CD4-positive, alpha-beta T cell treated with Interleukin-17A for 4 hours (primary cell): Measurements from ENCODE around the gene JTB.
A peak's percentile ranks its signal among the peaks of the same experiment; 100 is the strongest.

Source experiments
- DNase-seq: peaks from one replicate; pipeline ENCODE4 v3.0.0-alpha.2; 2020; ENCODE audit warnings: mixed read lengths

The JTB gene

DNA sequence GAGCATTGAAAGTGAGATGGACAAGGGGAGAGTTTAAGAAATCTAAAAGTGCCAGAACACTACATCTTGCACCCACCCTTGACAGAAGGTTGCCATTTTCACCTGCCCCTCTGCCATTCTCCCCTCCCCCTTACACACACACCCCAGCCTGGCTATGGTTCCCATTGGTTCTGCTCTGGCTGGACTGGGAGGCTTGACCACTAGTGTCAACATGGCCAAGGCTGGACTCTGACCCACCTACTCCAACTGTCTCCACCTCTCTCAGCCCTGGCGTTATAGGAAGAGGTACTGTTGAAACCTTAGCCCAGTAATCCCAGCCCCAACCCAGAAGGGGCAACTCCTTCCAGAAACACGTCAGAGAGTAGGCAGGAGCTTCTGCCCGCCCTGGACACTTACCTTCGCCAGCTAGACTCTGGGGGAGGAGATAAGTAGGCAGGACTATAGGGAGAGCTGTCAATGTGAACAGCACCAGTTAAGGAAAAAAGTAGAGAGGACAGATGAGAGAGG lies 23.6 kb downstream of the JTB start:
- DNase-seq, result no peak

DNA sequence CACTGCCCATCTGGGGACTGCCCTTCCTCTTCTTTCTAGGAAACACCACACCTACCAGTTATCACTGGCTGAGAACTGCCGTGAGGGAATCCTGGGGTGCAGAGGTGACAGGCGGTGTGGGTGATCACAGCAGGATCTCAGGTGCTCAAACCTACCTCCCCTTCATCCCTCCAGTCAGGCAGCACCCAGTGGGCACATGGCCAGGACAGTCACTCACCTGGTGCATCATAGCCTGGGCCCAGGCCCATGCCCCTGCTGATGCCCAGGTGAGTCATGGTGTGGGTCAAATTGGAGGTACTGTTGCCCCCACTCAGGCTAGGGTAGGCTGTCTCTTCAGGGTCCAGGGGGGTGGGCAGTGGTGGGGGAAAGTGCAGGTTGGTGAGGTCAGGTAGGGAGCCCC lies 25.7 kb downstream of the JTB start:
- no peak for DNase-seq

DNA sequence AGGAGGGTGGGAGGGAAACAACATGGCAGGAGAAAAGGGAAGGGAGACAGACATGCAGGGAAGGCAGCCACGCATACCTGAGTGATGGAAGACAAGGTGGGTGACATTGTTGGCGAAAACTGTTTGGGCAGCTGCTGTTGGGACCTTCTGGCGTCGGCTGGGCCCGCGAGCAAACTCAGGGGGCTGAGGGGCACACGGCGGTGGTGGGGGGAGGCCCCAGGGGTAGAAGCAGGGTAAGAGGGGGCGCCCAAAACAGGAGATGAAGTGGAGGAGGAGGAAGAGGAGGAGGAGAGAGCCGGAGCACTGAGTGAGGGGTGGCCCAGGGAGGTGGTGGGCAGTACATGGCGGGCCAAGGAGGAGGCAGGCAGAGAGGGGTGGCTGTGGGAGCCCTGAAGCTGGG lies 26.3 kb downstream of the JTB start:
- DNase-seq, result no peak

DNA sequence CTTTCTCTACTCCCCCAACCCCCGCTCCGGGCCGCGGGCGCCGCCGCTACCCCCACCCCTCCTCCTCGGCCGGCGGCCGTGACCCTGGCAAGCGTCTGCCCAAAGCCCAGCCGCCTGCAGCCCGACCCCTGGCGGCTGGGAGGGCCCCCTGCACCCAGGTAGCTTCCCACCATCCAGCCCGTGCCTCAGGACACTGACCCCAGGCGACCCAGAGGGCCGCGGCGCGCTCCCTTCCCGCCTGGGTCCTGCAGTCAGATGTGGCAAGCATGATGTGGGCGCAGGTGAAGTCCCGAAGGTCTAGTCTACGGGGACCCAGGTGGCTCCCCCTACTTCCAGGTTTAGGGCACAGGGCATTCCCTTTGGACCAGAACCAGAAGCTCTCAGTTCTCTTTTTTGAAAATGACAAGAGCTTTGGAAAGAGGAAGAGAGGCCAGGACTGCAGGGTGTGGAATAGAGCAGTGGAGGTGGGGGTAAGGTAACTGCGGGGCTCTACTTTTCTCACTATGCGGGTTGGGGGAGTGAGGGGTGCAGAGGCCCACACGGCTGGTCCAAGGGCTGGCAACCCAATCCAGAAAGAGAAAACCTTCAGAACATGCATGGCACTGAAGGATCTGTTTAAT lies 30.7 kb downstream of the JTB start, which contains the start of gene DENND4B:
DENND4B (minus strand) TSS at position 97 of the 620 bp plus-strand sequence. CDS start 2,344 bp downstream, outside the sequence.
- peak; percentile 81 for DNase-seq

DNA sequence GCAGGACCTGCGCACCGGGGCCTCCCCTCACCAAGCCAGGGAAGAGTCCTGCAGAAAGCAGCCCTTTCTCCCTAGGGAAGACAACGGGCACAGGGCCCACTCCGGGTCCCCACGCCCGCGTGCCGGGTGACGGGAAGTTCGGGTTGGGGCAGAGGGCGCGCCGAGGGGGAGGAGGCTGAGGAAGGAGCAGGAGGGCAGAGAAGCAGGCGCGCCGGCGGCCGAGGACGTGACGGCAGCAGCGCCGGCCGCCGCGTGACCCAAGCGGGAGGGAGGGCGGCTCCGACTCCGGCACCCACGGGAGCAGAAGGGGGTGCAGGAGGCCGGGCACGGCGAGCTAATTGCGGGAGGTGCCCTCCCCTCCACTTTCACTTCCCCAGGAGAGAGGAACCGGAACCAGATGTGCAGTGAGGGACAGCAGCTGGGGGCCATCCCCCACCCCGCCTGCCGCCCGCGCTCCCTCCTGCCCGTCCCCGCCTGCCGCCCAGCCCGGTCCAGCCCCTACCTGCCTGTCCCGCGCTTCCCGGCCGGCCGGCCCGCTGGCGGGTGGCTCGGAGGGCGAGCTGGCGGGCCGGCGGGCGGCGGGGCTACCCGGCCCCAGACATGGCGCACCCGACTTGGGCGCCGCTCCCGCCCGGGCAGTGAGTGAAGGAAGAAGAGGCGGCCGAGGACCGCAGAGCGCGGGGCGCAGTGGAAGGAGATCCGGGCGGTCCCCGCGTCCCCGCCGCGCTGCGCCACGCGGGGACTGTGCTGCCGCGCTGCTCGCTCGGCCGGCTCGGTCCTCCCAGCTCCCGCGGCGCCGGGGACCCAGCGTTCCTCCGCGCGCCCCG lies 31.5 kb downstream of the JTB start:
- peak; percentile 77 for DNase-seq

DNA sequence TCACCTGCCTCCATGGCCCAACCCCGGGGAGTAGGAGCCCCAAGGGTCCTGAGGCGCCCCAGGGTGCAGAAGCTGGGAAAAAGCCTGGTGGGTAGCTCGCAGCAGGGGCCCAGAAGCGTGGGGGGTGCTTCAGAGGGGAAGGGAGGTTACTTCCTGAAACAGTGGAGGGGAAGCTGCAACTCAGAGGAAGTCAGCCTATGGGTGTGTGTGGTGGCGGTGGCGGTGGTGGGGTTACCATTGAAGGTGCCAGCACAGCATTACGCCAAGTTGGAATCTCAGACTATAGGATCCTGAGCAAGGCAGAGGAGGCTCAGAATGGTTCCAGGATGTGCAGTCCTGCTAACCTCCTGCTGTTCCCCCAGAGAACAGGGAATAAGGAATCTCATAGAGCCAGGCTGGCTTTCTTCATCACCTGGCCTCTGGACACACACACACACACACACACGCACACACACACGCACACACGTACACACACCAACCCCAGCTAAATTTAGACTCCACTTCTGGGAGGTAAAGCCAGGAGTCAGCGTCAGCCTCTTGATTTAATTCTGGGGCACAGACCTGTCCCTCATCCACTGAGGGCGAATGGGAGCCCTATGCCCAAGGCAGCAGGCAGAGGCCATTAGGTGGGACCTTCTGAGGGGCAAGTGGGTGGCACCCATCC lies 32.2 kb downstream of the JTB start:
- DNase-seq, result peak; percentile 82

DNA sequence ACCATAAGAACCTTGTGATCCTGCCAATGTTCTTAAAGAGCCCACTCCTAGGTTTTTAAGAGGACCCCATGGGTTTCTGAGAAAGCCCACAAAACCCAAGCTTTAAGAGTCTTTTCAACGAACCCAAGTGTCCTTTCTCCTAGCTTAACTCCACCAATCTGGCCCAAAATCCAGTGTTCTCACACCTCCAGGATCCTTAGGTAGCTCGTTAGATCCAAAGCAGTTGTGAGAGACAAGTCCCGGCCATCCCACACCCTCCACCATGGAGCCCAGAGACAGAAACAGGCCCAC lies 32.7 kb downstream of the JTB start:
- no peak for DNase-seq

DNA sequence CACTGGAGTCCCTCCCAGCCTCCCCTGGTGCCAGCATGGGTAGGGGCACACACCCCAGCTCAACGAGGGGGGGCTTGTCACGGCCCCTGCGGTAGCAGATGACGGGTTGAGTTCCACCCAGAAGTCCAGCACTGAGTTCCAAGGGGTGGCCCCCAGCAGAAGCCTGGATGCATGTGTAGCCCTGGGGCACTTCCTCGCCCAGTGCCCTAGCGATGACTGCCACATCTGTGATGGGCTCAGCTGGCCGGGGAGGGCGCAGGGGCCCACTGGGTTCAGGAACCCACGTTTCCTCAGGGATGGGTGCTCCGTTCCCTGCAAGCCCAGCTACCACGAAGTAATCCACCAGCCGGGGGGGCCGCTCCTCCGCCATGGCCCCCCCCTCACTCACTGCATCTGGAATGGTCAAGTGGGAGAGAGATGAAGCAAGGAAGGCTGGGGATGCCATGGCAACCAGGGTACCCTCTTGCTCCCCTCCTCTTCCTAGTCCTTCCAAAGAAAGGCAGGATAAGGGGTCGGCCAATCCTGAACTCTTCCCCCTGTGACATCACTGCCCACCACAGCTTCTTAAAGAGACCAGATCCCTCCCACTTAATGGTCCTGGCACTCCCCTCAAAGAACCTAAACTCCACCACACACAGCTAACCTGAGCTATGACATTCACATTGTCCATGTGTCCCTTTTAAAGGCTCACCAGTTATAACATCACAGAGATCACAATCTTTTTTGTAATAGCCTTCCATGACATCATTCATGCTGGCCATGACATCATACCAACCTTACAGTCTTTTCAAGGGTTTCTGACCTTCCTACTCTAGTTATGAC lies 33.3 kb downstream of the JTB start:
- no peak for DNase-seq

DNA sequence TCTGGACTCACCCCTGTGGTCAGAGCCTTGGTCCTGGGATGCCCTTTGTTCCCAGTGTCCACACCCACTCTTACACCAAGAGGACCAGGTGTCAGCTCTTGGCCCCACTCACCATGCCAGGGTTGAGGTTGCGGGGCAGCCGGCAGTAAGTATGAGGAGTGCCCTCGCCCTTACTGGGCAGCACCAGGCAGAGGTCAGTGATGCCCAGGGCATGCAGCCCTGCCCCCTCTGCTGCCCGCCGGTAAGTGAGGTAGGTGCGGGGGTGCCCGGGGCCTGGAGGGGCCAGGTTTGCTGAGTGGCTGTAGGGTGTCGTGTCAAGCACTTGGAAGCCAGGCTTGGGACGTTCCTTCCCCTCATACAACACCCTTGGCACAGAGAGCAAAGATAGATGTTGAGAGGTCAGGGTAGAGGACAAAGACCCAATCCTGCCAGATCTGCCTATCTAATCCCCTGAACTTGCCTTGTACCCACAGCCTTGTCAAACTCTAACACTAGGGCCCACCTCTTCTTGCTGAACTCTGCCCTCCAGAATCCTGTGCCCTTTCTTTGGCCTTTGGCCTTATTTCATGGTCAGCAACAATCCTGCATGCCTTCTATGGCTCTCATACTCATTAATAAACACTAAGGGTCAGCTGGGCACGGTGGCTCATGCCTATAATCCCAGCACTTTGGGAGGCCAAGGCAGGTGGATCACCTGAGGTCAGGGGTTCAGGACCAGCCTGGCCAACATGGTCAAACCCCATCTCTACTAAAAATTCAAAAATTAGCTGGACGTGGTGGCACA lies 34.5 kb downstream of the JTB start:
- no peak for DNase-seq

DNA sequence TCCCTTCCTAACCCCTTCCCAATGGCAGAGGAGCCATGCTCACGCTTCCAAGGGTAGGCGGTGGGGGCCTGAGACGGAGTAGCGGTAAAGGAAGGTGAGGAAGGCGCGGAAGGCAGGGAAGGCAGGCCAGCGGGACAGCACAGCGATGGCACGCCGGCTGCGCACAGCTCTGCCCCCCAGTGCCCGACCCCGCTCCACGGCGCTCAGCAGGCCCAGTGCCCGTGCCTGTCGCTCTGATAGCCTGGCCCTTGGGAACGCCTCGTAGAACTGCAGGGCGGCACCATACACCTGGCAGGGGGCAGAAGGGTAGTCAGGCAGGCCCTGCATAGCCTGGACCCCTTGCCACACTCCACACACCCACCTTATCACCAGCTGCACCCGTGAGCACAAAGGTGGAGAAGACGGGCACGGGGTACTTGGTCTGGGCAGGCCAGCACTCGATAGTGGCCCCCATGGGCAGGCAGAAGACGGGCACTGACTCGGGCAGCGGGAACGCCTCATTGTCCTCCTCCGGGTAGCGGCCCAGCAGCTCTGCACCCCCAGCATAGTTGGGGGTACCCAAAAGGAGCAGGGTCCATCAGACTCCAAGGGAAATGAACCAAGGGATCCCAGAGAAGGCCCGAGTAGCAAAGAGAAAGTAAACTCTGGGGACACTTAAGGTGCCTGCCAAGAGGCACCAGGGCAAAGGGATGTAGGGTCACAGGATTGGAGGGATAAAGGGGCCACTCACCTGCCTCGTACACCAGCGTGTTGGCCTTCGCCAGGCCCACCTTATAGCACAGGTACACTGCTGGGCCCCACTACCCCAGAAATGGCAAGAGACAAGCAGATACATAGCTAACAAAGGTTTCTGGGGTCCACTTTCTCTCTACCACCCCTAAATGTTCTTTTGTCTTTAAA lies 35.4 kb downstream of the JTB start:
- no peak for DNase-seq

DNA sequence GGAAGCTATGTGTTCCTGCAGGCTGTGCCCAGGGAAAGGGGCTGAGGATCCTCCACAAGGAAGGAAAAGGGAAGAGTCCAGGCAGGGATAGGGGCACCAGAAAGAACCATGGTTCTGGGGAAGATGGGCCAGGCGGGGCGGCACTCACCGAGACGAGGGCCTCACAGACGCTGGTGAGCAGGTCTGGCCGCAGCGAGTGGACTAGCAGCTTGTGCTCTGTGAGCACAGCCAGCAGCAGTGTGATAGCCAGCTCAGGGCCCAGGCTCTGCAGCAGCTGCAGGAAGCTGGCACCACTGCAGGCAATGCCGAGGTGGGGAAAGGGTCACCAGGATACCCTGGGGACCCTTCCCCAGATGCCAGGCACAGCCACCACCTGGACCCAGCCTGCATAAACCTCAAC lies 36.7 kb downstream of the JTB start:
- no peak for DNase-seq

DNA sequence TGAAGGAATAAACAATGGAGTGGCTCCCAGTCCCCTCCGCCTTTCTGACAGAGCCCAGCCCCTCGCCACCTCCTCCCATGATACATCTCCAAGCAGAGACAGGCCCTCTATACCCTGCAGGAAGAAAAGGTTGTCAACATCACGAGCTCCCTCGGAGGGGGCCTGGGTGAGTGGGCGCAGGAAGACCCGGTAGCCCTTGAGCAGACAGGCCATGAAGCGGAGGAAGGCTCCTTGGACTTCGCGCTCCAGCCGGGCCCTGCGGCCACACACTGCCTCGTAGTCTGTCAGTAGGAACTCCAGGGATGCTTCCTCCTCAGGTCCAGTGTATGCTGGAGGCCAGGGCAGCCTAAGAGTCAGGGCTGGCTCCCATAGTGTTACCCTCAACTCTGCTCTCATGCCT lies 38.0 kb downstream of the JTB start:
- DNase-seq, result no peak

DNA sequence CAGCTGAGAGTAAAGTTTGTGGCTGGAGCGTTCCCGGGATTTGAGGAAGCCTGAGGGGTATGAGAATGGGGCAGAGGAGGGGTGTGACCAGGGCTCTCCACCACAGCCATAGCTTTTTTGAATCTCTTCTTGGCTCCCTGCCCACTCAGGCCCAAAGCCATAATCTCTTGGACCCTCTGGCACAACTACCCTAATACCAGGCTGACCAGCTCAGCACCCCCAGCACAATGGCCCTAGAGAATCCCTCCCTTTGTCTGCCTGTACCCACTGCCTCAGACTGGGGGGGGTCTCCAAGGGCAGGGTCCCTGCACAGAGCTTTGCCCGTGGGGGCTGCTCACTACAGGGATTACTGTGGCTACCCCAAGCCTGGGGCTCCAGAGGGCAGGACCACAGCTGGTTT lies 38.5 kb downstream of the JTB start:
- no peak for DNase-seq

DNA sequence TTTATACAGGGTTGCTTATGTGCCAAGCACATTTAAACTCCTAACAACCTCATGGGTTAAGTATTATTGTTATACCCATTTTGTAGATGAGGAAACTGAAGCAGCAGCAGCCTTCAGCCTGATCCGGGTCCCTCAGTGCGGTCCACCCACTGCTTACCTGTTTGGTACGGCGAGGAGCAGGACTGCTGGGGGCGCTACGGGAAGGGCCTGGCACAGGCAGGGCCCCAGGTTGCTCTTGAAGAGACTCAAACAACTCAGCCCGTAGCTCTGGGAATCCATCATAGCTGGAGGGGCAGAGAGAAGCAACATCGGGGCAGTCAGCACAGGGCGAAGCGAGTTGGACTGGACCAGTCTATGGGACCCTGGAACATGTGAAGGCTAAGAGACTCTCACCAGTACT lies 40.1 kb downstream of the JTB start:
- DNase-seq, result no peak

DNA sequence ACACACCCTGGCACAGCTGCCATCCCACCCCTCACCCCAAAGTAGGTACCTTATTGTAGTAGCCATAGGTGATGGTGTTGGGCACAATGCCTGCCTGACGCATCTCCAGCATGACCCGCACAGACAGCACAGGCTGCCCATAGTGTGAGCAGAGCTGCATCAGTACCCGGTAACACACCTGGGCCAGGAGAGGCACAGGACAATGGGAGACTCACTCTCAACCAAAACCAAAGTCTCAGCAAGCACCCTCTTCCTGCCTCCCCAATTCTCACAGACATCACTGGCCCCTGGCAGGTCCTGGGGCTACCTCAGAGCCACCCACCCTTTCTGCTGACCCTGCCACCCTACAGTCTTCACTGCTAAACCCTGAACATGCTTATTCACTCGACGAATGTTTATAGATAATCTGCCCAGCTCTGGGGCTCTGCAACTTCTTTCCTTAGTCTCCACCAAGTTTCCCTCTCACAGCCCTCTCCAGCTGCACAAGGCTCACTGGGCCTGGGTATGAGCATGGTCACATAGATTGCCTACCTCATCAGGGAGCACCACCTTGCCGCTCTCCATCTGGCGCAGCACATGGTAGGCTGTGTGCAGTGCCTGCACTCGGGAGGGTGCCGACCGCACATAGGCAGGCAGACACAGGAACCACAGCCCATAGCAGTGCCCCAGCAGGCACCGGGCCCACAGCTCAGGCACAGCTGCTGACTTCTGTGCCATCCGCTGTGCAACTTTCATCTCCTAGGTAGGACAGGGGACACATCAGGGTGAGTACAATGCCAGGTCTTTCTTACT lies 41.3 kb downstream of the JTB start:
- no peak for DNase-seq

DNA sequence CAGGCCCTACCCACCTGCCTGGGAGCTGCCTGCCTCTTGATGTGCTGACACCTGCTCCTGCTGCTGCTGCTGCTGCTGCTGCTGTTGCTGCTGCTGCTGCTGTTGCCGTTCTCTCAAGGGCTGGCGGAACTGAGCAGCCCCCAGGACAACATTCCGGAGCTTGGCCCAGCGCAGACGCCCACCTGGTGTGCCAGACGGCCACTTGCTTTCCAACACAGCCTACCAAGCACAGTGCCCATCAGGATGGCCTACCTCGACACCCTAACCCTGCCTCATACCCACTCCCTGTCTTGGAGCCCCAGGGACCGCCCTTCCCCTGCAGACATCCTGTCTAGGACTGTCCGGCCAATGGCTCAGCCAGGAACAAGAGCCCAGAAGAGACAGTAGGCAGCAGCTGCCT lies 42.7 kb downstream of the JTB start:
- DNase-seq, result no peak

DNA sequence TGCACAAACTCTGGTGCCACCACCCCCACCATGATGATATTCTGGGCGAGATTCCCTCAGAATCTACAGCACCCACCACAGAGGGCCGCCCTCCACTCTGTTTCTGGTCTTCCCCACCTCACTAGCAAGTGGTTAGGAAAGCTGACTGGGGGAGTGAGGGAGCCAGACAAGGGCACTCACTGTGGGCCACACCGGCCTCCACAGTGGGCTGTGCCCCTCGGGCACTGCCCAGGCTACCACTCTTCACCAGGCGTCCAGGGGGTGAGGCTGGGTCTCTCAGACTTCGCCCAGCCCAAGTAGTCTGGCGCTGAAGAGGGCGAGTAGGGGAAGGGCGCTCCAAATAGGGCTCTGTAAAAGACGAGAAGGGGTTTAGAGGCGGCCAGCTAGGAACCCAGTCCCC lies 43.5 kb downstream of the JTB start:
- no peak for DNase-seq

DNA sequence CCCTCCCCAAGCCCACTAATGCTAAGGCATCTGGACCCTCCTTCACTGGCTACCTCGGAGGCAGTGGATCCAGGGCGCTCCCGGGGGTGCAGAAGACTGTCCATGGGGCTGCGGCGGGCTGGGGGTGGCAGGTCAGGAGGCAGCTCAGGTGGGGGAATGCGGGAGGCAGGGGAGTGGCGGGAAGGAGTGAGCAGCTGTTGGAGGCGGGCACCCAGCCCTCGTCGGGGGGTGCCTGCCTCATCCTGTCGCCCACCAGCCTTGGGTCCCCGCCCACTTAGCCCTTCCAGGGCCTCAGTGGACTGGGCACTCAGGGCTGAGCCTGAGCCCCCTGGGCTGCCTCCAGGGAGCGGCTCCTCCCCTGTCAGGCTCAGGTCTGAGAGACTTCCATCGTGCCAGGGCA lies 44.0 kb downstream of the JTB start:
- DNase-seq, result no peak

DNA sequence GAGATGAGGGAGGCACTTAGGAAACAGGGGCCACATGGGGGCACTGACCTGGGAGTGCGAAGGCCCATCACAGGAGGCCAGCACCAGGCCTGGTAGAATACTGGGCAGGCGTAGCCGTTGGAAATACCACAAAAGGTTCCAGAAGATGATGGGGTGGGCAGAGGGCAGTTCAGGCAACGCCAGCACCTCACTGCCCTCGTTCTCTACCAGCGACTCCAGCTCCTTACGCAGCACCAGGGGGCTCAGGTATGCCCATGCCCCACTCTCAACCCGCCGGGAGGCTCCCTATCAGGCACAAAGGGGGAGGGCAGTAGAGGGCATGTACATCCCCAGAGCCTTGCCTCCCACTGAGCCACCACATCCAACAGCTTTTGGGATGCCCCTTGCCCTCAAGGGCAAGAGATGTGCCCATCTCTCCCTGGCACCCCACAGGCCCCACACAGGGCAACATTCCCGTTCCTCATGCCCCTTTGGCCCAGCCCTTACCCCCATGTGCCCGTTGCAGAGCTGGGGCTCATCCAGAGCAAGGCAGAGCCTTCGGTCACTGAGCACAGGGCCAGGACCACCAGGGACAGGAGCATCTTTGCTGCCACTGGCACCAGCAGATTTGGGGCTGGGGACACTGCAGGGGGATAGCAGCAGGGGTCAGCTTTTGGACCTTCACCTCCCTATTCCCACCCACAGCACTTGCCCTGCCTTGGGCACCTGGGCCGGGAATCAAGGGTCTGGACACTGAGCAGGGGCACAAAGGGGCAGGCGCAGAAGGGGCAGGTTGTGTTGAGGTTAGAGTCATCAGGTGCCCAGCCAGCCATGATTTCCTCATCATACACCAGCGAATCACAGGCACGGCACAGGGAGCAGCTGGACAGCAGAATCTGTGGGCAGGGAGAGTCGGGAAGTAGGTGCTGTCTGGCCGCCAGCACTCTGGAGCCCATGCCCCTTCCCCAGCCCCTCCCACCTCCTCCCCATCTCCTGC lies 45.0 kb downstream of the JTB start:
- DNase-seq, result no peak
